ENCODE data around the gene SMAD2.
"Not testable (repeated sequence)": the region's sequence is repeated elsewhere in the genome, so short reads cannot be mapped to it uniquely, and the experiment has no call there.

The SMAD2 gene

GRCh38 chr18:47930199-47930930 is at the start of gene SMAD2:
Gene SMAD2, minus strand, starts transcription at chr18:47930659. Its CDS starts 33,903 bp downstream, at chr18:47896756.
- no peaks in the 10 kb centered on the region for H3K9me3 Mint-ChIP-seq
- H3K27ac Mint-ChIP-seq: peak within 1 kb of the TSS; percentile 92
- H3K4me1 Mint-ChIP-seq: peaks cover 48% of the 10 kb centered on the region
- ATAC-seq (peak; percentile 75), DNase-seq (peak; percentile 78)
- H3K4me3 Mint-ChIP-seq: peak within 1 kb of the TSS; percentile 92
- peaks cover 17% of the 10 kb centered on the region for H3K36me3 Mint-ChIP-seq (ENCODE audit: low read depth)
- no peaks in the 10 kb centered on the region for H3K27me3 Mint-ChIP-seq

- ATAC-seq: no peak
- H3K36me3 Mint-ChIP-seq (ENCODE audit: low read depth): no peaks in the 10 kb centered on the region
- H3K4me3 Mint-ChIP-seq: no peak overlapping the region
- peaks cover 2% of the 10 kb centered on the region for H3K27me3 Mint-ChIP-seq
- no peak for DNase-seq
- no peaks in the 10 kb centered on the region for H3K9me3 Mint-ChIP-seq
- H3K4me1 Mint-ChIP-seq: no peaks in the 10 kb centered on the region
- no peak overlapping the region for H3K27ac Mint-ChIP-seq
These were observed 49.2 kb upstream of the SMAD2 start for GRCh38 chr18:47979611-47980200.

- H3K4me3 Mint-ChIP-seq: no peak overlapping the region
- H3K27me3 Mint-ChIP-seq: peaks cover 2% of the 10 kb centered on the region
- no peak for ATAC-seq
- H3K27ac Mint-ChIP-seq: no peak overlapping the region
- no peak for DNase-seq
- no peaks in the 10 kb centered on the region for H3K9me3 Mint-ChIP-seq
- no peaks in the 10 kb centered on the region for H3K4me1 Mint-ChIP-seq
- no peaks in the 10 kb centered on the region for H3K36me3 Mint-ChIP-seq (ENCODE audit: low read depth)
These were observed 48.1 kb upstream of the SMAD2 start for GRCh38 chr18:47978603-47979002.

- Mint-ChIP-seq H3K27me3 (peaks cover 2% of the 10 kb centered on the region), H3K27ac (no peak overlapping the region), H3K4me3 (no peak overlapping the region), H3K4me1 (no peaks in the 10 kb centered on the region), H3K36me3 (ENCODE audit: low read depth) (no peaks in the 10 kb centered on the region), H3K9me3 (no peaks in the 10 kb centered on the region)
- DNase-seq (no peak), ATAC-seq (no peak)
These were observed 47.7 kb upstream of the SMAD2 start for GRCh38 chr18:47978141-47978540.

GRCh38 chr18:47975701-47976100 is 45.2 kb upstream of the SMAD2 start:
- Mint-ChIP-seq H3K27me3 (peaks cover 2% of the 10 kb centered on the region), H3K4me3 (no peak overlapping the region), H3K36me3 (ENCODE audit: low read depth) (no peaks in the 10 kb centered on the region), H3K4me1 (no peaks in the 10 kb centered on the region), H3K9me3 (no peaks in the 10 kb centered on the region), H3K27ac (no peak overlapping the region)
- ATAC-seq (no peak), DNase-seq (no peak)

- Mint-ChIP-seq H3K9me3 (no peaks in the 10 kb centered on the region), H3K27ac (no peak overlapping the region), H3K27me3 (peaks cover 2% of the 10 kb centered on the region), H3K36me3 (ENCODE audit: low read depth) (no peaks in the 10 kb centered on the region), H3K4me1 (no peaks in the 10 kb centered on the region), H3K4me3 (no peak overlapping the region)
- DNase-seq (no peak), ATAC-seq (no peak)
These were observed 44.6 kb upstream of the SMAD2 start for GRCh38 chr18:47975105-47975504.

GRCh38 chr18:47970664-47971531 is 40.4 kb upstream of the SMAD2 start:
- peaks cover 1% of the 10 kb centered on the region for H3K27me3 Mint-ChIP-seq
- no peaks in the 10 kb centered on the region for H3K4me1 Mint-ChIP-seq
- H3K4me3 Mint-ChIP-seq: no peak overlapping the region
- no peaks in the 10 kb centered on the region for H3K9me3 Mint-ChIP-seq
- no peaks in the 10 kb centered on the region for H3K36me3 Mint-ChIP-seq (ENCODE audit: low read depth)
- DNase-seq: no peak
- no peak for ATAC-seq
- H3K27ac Mint-ChIP-seq: no peak overlapping the region

- Mint-ChIP-seq H3K27me3 (no peaks in the 10 kb centered on the region), H3K9me3 (no peaks in the 10 kb centered on the region), H3K4me1 (no peaks in the 10 kb centered on the region), H3K4me3 (no peak overlapping the region), H3K36me3 (ENCODE audit: low read depth) (no peaks in the 10 kb centered on the region), H3K27ac (no peak overlapping the region)
- DNase-seq: no peak
- ATAC-seq: no peak
These were observed 39.4 kb upstream of the SMAD2 start for GRCh38 chr18:47969816-47970215.

GRCh38 chr18:47968721-47969120 is 38.3 kb upstream of the SMAD2 start:
- H3K4me3 Mint-ChIP-seq: no peak overlapping the region
- H3K27ac Mint-ChIP-seq: no peak overlapping the region
- DNase-seq (no peak), ATAC-seq (no peak)
- no peaks in the 10 kb centered on the region for H3K4me1 Mint-ChIP-seq
- H3K27me3 Mint-ChIP-seq: no peaks in the 10 kb centered on the region
- no peaks in the 10 kb centered on the region for H3K9me3 Mint-ChIP-seq
- H3K36me3 Mint-ChIP-seq (ENCODE audit: low read depth): no peaks in the 10 kb centered on the region

- no peak for ATAC-seq
- H3K4me3 Mint-ChIP-seq: no peak overlapping the region
- H3K36me3 Mint-ChIP-seq (ENCODE audit: low read depth): no peaks in the 10 kb centered on the region
- H3K27ac Mint-ChIP-seq: no peak overlapping the region
- H3K4me1 Mint-ChIP-seq: no peaks in the 10 kb centered on the region
- no peaks in the 10 kb centered on the region for H3K9me3 Mint-ChIP-seq
- no peaks in the 10 kb centered on the region for H3K27me3 Mint-ChIP-seq
- no peak for DNase-seq
These were observed 37.7 kb upstream of the SMAD2 start for GRCh38 chr18:47968006-47968676.

- ATAC-seq (no peak), DNase-seq (no peak)
- Mint-ChIP-seq H3K27me3 (no peaks in the 10 kb centered on the region), H3K27ac (no peak overlapping the region), H3K4me3 (no peak overlapping the region), H3K4me1 (no peaks in the 10 kb centered on the region), H3K9me3 (peaks cover 18% of the 10 kb centered on the region), H3K36me3 (ENCODE audit: low read depth) (peaks cover 10% of the 10 kb centered on the region)
These were observed 33.6 kb upstream of the SMAD2 start for GRCh38 chr18:47964053-47964452.

GRCh38 chr18:47961003-47961402 is 30.5 kb upstream of the SMAD2 start:
- not testable (repeated sequence) for H3K27ac Mint-ChIP-seq, H3K4me1 Mint-ChIP-seq, H3K27me3 Mint-ChIP-seq, DNase-seq, ATAC-seq, H3K4me3 Mint-ChIP-seq
- Mint-ChIP-seq H3K36me3 (ENCODE audit: low read depth) (peaks cover 10% of the 10 kb centered on the region), H3K9me3 (peaks cover 18% of the 10 kb centered on the region)

- peak overlapping the region; percentile 27 for H3K4me3 Mint-ChIP-seq
- no peaks in the 10 kb centered on the region for H3K9me3 Mint-ChIP-seq
- H3K4me1 Mint-ChIP-seq: peaks cover 8% of the 10 kb centered on the region
- ATAC-seq (peak; percentile 91), DNase-seq (peak; percentile 22)
- peaks cover 5% of the 10 kb centered on the region for H3K27me3 Mint-ChIP-seq
- H3K36me3 Mint-ChIP-seq (ENCODE audit: low read depth): no peaks in the 10 kb centered on the region
- peak overlapping the region; percentile 71 for H3K27ac Mint-ChIP-seq
These were observed 23.0 kb upstream of the SMAD2 start for GRCh38 chr18:47953471-47953931.

GRCh38 chr18:47950511-47950910 is 20.1 kb upstream of the SMAD2 start:
- Mint-ChIP-seq H3K9me3 (no peaks in the 10 kb centered on the region), H3K27me3 (no peaks in the 10 kb centered on the region), H3K4me1 (peaks cover 11% of the 10 kb centered on the region), H3K4me3 (no peak overlapping the region), H3K36me3 (ENCODE audit: low read depth) (no peaks in the 10 kb centered on the region), H3K27ac (no peak overlapping the region)
- DNase-seq (no peak), ATAC-seq (no peak)

All from activated naive CD8-positive, alpha-beta T cell treated with anti-CD3 and anti-CD28 coated beads, Interleukin-2, amount 50 U/mL, for 24 hours (primary cell).